GM21737 (cell line): ENCODE measurements around the gene UBAC1.
"Not testable (repeated sequence)": the region's sequence is repeated elsewhere in the genome, so short reads cannot be mapped to it uniquely, and the experiment has no call there.

Experiments
- ATAC-seq: cut with Tn5 transposase; IDR thresholded peaks from one replicate; pipeline ENCODE4 v1.9.1; 2021; ENCODE audit warnings: mild to moderate bottlenecking, moderate library complexity; ENCODE audit not compliant: unreplicated experiment

The UBAC1 gene

DNA sequence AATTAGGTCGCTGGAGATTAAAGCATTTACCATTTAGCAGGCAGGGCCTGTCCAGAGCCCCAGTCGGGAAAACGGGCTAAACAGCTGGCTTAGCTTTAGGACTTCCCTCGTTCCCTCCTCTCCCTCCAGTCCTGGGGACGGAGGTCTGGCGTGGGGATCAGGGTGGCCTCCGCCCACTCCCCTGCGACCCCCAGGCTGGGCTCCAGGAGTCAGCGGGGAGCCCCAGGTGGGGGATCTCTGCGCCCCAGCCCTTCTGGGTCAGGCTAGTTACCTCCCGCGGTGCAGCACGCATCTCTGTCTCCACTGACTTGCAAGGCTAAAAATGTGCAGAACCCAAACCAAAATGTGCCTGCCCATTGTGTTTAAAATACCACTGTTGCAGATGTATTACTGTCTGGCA is 37.7 kb downstream of the UBAC1 start:
- no peak for ATAC-seq

DNA sequence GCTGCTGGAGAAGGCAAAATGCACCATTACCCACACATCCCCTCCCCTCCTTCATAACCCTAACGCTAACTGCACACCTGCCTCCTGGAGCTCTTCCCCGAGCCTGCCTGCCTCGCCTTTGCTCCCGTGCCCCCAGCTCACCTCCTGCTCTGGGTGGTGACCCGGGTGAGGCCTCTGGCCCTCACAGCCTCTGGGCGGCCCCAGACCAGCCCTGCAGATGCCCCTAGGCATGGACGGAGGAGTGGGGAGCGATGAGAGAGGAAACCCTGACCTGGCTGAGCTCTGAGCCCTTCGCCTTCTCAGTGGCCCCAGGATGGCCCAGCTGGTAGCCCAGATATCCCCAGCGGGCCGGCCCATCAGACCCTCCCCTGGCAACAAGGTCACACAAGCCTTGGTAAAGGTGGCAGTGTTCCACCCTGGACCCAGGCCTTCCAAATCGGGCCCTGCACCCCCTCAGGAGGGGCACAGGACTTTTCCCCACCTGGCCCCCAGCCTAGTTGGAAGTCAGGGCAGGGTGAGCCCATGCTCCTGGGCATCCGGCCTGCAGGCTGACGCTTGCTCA is 39.3 kb downstream of the UBAC1 start:
- no peak for ATAC-seq

DNA sequence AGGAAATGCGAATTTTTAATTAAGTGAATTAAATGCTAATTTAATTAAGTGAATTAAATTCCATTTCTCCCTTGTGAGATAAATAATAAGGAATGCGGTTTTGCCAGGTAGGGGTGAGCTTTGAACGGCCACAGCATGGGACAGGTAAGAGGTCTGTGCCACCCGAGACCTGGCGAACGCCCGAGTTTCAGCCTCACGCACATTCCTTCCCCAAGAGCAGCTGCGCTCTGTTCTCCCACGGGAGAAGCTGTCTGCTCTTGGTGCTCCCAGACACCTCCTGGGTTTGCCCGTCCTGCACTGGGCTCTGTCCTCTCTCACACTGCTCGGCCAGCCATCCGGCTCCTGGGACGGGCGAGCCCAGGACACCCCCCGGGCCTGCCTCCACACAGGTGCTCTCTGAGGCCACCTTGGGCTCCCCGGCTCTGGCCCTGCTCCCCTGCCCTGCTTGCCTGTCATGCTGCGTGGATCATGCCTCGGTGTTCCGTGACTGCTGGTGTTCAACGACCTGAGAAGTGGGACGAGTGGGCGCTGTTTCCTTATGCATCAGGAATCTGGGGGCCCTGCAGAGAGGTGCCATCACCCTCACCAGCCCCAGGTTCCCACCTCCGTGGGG is 40.1 kb downstream of the UBAC1 start:
- no peak for ATAC-seq

DNA sequence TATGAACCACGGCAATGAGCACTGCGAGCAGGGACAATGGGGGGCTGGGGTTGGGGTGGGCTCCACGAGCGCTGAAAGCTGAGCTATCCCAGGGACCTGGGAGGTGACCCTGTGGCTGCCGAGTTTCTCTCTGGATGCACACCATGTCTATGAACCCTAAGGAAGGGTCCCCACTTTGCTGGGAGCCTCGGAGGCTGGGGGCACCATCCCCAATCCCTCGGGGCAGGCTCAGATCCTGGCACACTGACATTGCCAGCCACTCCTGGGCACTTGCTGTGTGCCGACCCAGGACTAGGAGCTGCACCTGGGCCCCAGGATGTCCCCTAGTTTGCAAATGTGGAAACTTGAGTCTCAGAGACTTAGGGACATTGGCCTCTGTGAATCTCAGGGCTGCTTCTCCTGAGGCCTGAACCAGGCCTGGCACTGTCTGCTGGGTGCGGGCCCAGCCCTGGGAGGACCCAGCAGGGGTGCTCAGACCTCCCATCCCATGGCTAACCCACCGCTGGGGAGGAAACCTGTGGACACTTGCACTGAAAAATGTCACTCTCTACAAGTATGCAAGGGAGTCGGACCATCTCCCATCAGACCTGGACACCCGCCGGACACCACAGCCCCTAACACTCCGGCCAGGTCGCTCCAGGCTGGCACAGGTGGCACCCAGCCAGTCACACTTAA is 40.8 kb downstream of the UBAC1 start:
- no peak for ATAC-seq

DNA sequence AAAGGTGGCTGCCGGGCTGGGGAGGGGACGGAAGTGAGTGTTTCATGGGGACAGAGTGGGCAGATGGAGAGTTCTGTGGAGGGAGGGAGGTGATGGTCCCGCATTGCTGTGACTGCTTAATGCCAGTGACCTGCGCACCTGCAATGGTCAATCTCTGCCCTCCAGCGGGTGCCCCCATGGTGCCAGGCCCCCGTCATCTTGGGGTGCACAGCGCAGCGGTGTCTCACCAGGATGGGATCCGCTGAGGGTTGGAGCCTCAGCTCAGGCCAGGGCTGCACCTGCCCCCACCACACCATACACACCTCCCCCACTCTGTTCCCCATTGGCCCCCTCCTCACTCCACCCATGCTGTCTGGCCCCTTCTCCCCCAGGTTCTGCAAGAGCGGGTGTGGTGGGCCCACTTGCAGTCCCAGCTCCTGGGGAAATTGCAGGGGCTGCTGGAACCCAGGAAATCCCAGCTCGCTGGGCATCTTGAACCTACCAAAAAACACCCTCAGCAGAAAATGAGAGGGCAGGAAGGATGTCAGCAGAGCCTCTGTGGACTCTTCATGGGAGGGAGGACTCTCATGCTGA is 41.8 kb downstream of the UBAC1 start:
- ATAC-seq: no peak

DNA sequence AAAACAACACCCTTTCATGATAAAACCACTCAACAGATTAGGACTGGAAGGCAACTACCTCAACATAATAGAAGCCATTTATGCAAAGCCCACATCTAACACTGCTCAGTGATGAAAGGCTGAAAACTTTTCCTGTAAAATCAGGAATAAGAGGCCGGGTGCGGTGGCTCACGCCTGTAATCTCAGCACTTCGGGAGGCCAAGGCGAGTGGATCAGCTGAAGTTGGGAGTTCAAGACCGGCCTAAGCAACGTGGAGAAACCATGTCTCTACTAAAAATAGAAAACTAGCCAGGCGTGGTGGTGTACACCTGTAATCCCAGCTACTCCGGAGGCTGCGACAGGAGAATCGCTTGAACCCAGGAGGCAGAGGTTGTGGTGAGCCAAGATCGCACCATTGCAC is 44.9 kb downstream of the UBAC1 start:
- not testable (repeated sequence) for ATAC-seq

DNA sequence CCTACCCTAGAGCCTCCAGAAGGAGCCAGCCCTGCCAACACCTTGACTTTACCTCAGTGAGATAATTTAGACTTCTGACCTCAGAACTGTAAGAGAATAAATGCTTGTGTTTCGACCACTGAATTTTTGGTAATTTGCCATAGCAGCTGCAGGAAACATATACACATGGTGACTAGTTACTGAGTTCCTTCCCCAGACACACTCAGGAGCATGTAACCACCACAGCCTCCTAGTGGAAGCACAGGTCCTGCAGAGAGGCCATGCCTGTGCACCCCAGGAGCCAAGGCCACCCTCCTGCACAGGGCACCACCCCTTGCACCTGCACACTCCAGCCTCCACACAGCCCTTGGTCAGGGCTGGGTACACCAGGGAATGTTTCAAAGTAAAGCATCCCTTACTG is 46.3 kb downstream of the UBAC1 start:
- ATAC-seq: no peak

DNA sequence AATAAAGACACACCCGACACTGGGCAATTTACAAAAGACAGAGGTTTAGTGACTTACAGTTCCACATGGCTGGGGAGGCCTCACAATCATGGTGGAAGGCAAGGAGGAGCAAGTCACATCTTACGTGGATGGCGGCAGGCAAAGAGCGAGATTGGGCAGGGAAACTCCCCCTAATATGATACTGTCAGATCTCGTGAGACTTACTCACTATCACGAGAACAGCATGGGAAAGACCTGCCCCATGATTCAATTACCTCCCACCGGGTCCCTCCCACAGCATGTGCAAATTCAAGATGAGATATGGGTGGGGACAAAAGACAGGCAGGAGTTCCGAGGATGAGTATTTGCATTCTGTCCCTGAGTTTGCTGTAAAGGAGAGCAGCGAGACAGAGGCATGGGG is 49.9 kb downstream of the UBAC1 start:
- not testable (repeated sequence) for ATAC-seq

DNA sequence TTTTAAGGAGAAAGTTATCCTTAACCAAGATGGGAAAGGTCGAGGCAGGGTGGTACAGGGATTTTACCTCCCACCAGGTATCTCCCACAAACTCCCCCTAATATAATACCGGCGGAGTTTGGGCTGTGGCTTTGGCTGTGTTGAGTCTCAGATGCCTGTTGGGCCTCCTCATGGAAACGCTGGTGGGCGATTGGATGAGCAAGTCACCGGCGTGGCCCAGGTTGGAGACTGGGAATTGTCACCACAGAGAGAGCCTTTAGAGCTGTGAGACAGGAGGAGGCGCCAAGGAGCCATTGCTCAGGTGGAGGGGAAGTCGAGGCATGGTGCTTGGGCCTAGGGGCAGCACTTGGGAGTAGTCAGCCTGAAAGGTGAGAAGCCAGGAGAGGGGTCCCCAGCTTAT is 50.4 kb downstream of the UBAC1 start:
- no peak for ATAC-seq

DNA sequence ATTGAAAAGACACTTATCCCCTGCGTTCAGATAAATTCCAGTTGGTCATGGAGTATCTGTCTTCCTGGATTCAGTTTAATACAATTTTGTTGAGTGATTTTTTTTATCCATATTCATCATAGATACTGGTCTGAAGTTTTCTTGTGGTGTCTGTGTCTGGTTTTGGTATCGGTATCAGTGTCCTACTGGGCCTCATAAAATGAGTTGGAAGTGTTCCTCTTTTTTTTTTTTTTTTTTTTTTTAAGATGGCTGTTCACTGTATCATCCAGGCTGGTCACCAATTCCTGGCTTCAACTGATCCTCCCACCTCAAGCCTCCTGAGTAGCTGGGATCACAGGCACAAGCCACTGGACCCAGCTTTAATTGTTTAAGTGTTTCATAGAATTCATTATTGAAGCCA is 51.0 kb downstream of the UBAC1 start:
- ATAC-seq: no peak

DNA sequence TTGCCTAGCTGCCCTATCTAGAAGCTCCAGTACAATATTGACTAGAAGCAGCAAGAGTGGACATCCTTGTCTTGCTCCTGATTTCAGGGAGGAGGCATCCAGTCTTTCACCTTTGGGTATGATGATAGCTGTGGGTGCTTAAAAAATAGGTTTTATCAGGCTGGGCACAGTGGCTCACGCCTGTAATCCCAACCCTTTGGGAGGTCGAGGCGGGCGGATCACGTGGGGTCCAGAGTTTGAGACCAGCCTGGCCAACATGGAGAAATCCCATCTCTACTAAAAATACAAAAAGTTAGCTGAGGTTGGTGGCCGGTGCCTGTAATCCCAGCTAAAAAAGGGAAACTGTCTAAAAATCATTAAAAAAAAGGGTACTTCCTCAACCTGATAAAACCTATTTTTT is 51.8 kb downstream of the UBAC1 start:
- ATAC-seq: no peak

DNA sequence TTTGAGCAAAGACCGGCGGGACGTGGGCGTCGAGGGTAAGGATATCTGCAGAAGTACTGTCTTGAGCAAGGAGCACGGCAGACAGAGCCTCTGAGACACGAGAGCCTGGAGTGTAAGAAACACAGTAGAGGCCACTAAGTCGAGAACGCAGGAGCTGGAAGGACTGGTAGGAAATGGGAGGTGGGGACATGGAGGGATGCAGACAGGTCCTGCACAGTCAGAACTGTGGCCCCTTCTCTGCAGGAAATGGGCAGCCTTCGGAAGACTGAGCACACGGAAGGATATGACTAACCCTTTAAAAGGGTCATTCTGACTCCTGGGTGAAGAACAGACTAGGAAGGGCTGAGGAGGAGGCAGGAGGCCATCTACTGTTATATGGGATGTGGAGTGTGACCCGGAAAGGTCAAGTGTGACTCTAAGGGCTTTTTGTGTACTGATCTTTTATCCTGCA is 52.4 kb downstream of the UBAC1 start:
- no peak for ATAC-seq

DNA sequence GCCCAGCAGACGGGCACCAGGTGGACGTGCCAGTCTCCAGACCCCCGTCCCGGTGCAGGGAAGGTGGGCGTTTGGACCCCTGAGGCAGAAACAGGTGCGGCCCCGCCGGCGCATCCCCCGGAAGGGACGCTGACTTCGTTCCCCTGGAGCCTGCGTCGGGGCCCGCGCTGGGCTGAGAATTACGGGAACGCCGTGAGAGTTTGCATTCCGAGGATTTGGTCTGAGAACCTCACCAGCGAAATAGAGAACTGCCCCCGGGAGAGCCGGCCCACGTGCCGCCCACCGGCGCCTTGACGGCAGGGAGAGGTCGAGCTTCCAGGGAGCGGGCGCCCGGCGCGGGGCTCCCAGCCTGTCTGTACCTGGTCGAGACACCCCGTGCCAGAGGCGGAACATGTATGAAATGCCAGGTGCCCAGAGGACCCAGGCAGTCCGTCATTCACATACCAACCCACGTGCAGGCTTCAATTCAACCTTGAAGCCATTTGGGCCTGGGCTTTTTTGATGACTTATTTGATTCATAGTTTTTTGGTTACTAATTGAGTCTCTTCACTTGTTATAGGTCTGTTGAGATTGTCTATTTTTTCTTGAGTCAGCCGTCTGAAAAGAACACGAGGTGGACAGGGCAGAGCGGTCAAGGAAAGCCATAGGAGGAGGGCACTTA is 53.0 kb downstream of the UBAC1 start:
- ATAC-seq: no peak

DNA sequence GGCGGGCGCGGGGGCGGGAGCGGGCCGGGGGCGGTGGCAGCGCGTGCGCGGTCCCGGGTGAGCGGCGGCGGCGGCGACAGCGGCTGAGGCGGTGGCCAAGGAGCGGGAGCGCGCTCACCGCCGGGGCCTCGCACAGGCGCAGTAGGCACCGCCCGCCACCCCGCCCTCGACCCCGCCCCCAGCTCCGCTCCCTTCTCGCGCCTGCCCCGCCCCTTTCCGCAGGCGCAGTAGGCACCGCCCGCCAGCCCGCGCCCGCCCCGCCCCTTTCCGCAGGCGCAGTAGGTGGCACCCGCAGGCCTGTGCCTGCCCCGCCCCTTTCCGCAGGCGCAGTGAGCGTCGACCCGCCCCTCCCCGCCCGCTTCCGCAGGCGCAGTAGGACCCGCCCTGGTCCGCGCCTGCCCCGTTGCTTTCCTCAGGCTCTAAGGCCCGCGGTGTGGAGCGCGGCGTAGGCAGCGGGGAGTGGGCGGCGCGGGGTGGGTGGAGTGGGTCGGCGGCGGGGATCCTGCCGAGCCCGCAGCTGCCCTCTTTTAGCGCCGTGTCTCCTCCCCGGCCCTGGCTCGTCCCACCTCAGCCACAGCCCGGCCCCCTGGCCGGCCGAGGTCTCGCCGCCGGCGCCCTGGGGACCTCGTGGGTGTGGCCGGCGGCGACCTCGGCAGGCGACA is 53.6 kb downstream of the UBAC1 start, which contains the start of gene CAMSAP1:
Gene CAMSAP1, minus strand, starts transcription at position 116 of the 662 bp plus-strand sequence. CDS start 387 bp downstream, outside the sequence.
- ATAC-seq: peak; percentile 69

DNA sequence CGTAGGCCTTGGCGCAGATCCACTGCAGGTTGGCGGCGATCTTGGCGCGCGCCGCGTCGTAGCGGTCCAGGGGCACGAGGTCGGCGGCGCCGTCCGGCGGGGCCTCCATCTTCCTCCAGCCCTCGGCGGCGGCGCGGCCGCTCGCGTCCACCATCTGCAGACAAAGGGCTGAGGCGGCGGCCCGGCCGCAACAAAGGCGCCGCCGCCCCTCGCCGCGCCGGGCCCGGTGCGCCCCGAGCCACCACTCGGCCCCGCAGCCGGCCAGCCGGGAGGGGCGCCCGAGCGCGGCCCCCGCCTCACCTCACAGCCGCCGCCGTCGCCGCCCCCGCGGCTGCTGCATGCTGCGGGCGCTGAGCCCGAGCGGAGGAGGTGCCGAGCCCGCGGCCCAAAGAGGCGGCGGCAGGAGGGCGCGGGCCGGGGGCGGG is 54.2 kb downstream of the UBAC1 start:
- ATAC-seq: peak; percentile 13

DNA sequence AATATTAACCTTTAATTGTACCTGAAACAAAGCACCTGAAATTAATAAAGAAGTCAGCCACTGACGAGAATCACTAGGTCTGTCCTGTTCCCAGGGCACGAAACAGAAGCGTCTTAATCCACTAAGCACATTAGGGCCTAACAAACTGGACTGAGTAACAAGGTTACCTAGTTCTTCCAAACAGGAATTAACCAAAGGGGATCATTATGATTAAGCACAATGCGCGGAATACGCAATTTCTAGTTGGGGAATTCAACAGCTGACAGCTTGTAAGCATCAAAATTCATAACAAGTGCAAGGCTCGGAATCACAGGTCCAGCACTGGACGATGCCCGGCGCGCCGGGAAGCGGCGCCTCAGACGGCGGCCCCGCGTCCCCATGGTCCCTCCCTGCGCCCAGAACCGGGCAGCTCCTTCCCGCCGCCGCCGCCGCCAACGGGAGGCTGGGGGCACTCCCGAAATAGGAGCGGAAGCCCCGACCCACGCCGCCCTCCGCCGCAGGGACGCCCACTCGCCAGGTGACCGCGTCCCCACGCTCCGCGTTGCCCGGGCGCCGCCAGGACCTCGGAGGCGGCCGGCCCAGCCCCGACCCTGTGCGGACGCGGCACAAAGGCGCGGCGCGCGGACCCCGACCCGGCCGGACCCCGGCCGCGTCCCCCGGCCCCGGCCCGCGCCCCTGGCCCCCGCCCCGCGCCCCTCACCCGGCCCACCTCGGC is 54.7 kb downstream of the UBAC1 start:
- peak; percentile 4 for ATAC-seq

DNA sequence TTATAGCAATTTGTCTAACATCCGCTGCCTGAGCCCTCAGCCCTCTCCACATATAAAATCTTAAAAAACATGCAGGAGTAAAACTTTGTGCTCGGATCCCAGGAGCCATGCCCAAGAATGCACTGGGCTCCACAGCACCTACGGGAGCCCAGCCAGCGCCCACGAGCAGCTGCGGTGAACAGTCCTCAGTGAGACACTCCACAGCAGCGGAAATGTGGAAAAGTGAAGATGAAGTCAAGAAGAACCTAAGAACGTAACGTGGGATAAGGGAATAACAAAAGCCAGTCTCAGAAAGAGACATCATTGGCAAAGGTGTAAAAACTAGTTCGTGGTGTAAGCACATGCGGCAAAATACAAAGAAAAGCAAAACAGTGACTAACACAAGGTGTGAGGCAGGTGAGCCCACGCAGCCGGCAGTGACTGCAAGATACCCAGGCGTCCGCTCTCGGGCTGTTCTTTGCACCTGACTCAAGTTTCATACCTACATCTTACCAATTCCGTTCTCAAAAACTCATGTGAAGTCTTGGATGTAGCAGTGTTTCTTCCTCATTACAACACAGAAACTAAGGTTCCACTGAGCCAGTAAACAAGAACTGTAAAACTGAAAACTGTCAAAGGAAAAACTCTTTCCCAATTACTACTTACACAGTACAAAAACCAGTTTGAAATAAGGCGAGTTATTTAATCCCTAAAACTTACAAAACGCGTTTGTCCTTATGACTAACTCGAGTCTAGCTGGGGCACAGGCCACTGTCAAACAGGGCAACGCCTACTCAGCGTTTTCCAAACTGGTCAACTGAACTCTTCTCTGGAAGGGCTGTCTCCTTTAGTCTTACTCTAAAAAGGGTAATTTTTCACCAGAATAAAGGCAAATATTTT is 55.6 kb downstream of the UBAC1 start:
- no peak for ATAC-seq

DNA sequence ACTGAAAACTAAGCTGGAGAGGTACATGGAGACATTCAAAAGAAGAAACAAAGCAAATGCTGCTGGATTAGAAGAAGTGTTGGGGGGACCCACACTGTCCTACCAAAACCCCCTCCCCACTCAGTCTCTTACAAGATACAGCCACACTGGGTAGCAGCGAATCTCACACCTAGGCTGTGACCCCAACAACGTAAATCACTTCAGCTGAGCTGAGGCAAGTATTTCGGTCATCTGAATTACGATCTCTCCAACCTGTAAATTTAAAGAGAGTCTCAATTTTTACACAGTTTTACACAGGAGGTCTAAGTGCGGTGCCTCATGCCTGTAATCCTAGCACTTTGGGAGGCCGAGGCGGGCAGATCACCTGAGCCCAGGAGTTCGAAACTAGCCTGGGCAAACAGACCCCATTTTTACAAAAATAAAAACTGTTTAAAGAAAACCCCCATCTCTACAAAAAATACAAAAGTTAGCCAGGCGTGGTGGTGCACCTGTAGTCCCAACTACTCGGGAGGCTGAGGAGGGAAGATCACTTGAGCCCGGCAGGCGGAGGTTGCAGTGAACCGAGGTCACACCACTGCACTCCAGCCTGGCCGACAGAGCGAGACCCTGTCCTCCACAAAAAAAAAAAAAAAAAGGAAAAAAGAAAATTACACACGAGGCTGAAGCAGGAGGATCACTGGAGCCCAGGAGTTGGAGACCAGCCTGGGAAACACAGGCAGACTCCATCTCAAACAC is 57.2 kb downstream of the UBAC1 start:
- no peak for ATAC-seq

DNA sequence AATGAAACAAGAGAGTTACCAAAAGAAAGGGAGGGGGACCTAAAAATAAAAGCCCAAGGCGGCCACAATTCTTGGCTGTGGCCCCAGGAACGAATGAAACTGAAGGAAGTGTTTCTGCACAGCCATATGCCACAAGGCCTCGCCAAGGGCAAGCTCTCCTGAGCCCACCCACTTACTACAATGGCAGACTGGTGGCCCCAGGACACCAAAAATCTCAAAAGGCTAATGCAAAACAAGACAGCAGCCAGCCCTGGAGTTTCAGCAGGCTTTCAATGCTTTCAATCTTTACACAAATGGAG is 57.9 kb downstream of the UBAC1 start:
- no peak for ATAC-seq
